Upper lobe of right lung (tissue), 1 donor: ENCODE measurements around the gene EMP3. TPM values are rescaled to one million over a fixed set of nuclear protein-coding genes. Genes with fewer than 3 reads are reported as not detected.

ENCODE experiments used
- ATAC-seq: fragments of 200-7000 bp; cut with Tn5 transposase; one replicate; pipeline ENCODE4 v1.9.1; 2020; ENCODE audit warnings: mild to moderate bottlenecking, moderate library complexity
- DNase-seq: peaks from one replicate; pipeline ENCODE4 v3.0.0-alpha.2; 2020
- H3K27ac ChIP-seq: fragments of 200-600 bp; one replicate; pipeline ENCODE4 v1.8.0; 2022
- H3K27me3 ChIP-seq: fragments of 200-600 bp; one replicate; pipeline ENCODE4 v1.8.0; 2022; ENCODE audit warnings: mild to moderate bottlenecking
- H3K36me3 ChIP-seq: fragments of 200-600 bp; one replicate; pipeline ENCODE4 v1.8.0; 2022
- H3K4me1 ChIP-seq: fragments of 200-600 bp; one replicate; pipeline ENCODE4 v1.8.0; 2022
- H3K4me3 ChIP-seq: fragments of 200-600 bp; one replicate; pipeline ENCODE4 v1.8.0; 2022; ENCODE audit warnings: mild to moderate bottlenecking
- H3K9me3 ChIP-seq: fragments of 200-600 bp; one replicate; pipeline ENCODE4 v1.8.0; 2022
- CTCF ChIP-seq: fragments of 200-600 bp; IDR thresholded peaks from one replicate; pipeline ENCODE4 v1.8.0; 2022; ENCODE audit warnings: antibody characterized with exemption
- intact Hi-C: fragments of 100-400 bp; cut with DNase I; formaldehyde crosslinking; loops from one replicate; pipeline ENCODE4 v1.11.0; 2022
- total RNA-seq: library from RNA; stranded (reverse); fragmentation: NEBNext Ultra II Directional; extraction: Animal tissue kit (Norgen Biotek cat#: 25700); gene quantifications from one replicate; pipeline ENCODE4 v1.2.1, GENCODE V29; 2021
- donor health status: DM: no; HTN: yes; CAD: no; lungs with severe emphysema.

EMP3 gene
- total RNA-seq, 1 donor from 2014 or later, result 87.8 TPM

GRCh38 chr19:48353677-48354076 is 28.3 kb downstream of the EMP3 start:
- no peaks in the 10 kb centered on the region for H3K27me3 ChIP-seq
- intact Hi-C loops, result no loop called here
- DNase-seq (no peak), ATAC-seq (no peak)
- no peak for TF ChIP-seq CTCF
- H3K4me1 ChIP-seq, result no peaks in the 10 kb centered on the region
- H3K36me3 ChIP-seq, result no peaks in the 10 kb centered on the region
- H3K9me3 ChIP-seq, result no peaks in the 10 kb centered on the region
- H3K4me3 ChIP-seq, result no peak overlapping the region
- H3K27ac ChIP-seq, result no peak overlapping the region

GRCh38 chr19:48354332-48354992 is 29.1 kb downstream of the EMP3 start:
- no peak overlapping the region for H3K27ac ChIP-seq
- no peaks in the 10 kb centered on the region for H3K36me3 ChIP-seq
- H3K4me3 ChIP-seq, result no peak overlapping the region
- DNase-seq (no peak), ATAC-seq (no peak)
- no peaks in the 10 kb centered on the region for H3K9me3 ChIP-seq
- H3K27me3 ChIP-seq, result no peaks in the 10 kb centered on the region
- intact Hi-C loops, result no loop called here
- no peak for TF ChIP-seq CTCF
- no peaks in the 10 kb centered on the region for H3K4me1 ChIP-seq

- no peak for DNase-seq
- Histone ChIP-seq H3K9me3 (no peaks in the 10 kb centered on the region), H3K4me1 (no peaks in the 10 kb centered on the region), H3K27ac (no peak overlapping the region), H3K27me3 (no peaks in the 10 kb centered on the region), H3K4me3 (no peak overlapping the region), H3K36me3 (no peaks in the 10 kb centered on the region)
- intact Hi-C loops, result no loop called here
- TF ChIP-seq CTCF, result no peak
- no peak for ATAC-seq
Observed at GRCh38 chr19:48355365-48355954, 30.1 kb downstream of the EMP3 start.

- no peaks in the 10 kb centered on the region for H3K27me3 ChIP-seq
- no peak overlapping the region for H3K27ac ChIP-seq
- TF ChIP-seq CTCF, result no peak
- ATAC-seq (no peak), DNase-seq (no peak)
- no peak overlapping the region for H3K4me3 ChIP-seq
- no peaks in the 10 kb centered on the region for H3K9me3 ChIP-seq
- H3K36me3 ChIP-seq, result no peaks in the 10 kb centered on the region
- intact Hi-C loops, result no loop called here
- no peaks in the 10 kb centered on the region for H3K4me1 ChIP-seq
Observed at GRCh38 chr19:48359123-48359522, 33.8 kb downstream of the EMP3 start.

- no peak overlapping the region for H3K4me3 ChIP-seq
- peaks cover 5% of the 10 kb centered on the region for H3K4me1 ChIP-seq
- H3K27ac ChIP-seq, result no peak overlapping the region
- TF ChIP-seq CTCF, result no peak
- no peaks in the 10 kb centered on the region for H3K9me3 ChIP-seq
- intact Hi-C loops, result no loop called here
- DNase-seq, result no peak
- H3K36me3 ChIP-seq, result no peaks in the 10 kb centered on the region
- no peak for ATAC-seq
- no peaks in the 10 kb centered on the region for H3K27me3 ChIP-seq
Observed at GRCh38 chr19:48361912-48362311, 36.6 kb downstream of the EMP3 start.
